Measurements from ENCODE around the gene PRDM12. TPM values are rescaled to one million over a fixed set of nuclear protein-coding genes. Genes with fewer than 3 reads are reported as not detected.

Gene PRDM12
- total RNA-seq, 3 donors from 2014 or later = 0.12 TPM; not detected in 1

- intact Hi-C loops (cut with DNase I, micrococcal nuclease) = no loop called here
- no peaks in the 10 kb centered on the region for H3K4me1 ChIP-seq (ENCODE audit: low read depth)
- DNase-seq (peak in 1 of 3 donors; percentile 15), ATAC-seq (no peak)
- TF ChIP-seq, protein P1, sequence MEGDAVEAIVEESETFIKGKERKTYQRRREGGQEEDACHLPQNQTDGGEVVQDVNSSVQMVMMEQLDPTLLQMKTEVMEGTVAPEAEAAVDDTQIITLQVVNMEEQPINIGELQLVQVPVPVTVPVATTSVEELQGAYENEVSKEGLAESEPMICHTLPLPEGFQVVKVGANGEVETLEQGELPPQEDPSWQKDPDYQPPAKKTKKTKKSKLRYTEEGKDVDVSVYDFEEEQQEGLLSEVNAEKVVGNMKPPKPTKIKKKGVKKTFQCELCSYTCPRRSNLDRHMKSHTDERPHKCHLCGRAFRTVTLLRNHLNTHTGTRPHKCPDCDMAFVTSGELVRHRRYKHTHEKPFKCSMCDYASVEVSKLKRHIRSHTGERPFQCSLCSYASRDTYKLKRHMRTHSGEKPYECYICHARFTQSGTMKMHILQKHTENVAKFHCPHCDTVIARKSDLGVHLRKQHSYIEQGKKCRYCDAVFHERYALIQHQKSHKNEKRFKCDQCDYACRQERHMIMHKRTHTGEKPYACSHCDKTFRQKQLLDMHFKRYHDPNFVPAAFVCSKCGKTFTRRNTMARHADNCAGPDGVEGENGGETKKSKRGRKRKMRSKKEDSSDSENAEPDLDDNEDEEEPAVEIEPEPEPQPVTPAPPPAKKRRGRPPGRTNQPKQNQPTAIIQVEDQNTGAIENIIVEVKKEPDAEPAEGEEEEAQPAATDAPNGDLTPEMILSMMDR (IDR thresholded peaks at IDR 0.05) = no peak
- no peak overlapping the region for H3K4me3 ChIP-seq
- H3K36me3 ChIP-seq (ENCODE audit: low read depth) = no peaks in the 10 kb centered on the region
- H3K9me3 ChIP-seq = no peaks in the 10 kb centered on the region
Observed at GRCh38 chr9:130639124-130639765, 25.1 kb upstream of the PRDM12 start.

DNA sequence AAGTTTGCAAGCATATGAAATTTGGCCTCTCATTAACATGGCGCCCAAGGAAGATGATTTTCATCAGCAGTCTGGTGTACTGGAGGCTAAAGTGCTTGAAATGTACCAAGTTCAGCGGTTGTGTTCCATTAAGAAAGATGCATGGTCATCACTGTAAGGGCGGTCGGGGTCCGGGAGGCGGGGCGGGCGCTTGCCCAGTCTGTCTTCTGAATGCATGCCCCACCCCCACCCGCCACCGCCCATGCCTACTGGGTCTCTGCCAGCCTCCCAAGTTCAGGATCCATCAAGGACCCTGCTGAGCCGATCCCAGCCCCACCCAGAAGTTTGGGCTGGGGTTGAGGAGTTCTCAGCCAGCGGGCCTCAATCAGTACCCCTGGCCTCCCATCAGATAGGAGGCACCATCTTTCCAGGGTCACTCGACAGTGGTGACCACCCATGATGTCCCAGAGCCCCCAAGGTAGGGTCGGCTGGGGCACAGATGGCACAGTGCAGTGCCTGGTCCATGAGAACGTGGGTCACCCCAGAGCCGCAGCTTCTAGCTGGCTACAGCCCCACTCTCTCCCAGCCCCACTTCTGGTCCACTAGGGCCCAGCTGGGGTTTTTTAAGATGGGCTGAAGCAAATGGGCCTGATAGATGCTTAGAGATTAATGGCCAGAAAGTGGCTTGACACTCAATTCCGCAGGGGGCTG, 24.4 kb upstream of the PRDM12 start:
- DNase-seq (peak in 1 of 3 donors; percentile 27), ATAC-seq (no peak)
- H3K36me3 ChIP-seq (ENCODE audit: low read depth) = no peaks in the 10 kb centered on the region
- TF ChIP-seq, protein P1 (IDR thresholded peaks at IDR 0.05) = no peak
- no peaks in the 10 kb centered on the region for H3K9me3 ChIP-seq
- no peaks in the 10 kb centered on the region for H3K4me1 ChIP-seq (ENCODE audit: low read depth)
- intact Hi-C loops (cut with DNase I, micrococcal nuclease) = no loop called here
- H3K4me3 ChIP-seq = no peak overlapping the region

GRCh38 chr9:130640681-130641080, 23.7 kb upstream of the PRDM12 start:
- no peaks in the 10 kb centered on the region for H3K4me1 ChIP-seq (ENCODE audit: low read depth)
- peak in 1 of 3 donors; percentile 4 for DNase-seq
- intact Hi-C loops (cut with DNase I, micrococcal nuclease) = no loop called here
- ATAC-seq = no peak
- TF ChIP-seq, protein P1 (IDR thresholded peaks at IDR 0.05) = no peak
- no peak overlapping the region for H3K4me3 ChIP-seq
- H3K36me3 ChIP-seq (ENCODE audit: low read depth) = no peaks in the 10 kb centered on the region
- no peaks in the 10 kb centered on the region for H3K9me3 ChIP-seq

DNA sequence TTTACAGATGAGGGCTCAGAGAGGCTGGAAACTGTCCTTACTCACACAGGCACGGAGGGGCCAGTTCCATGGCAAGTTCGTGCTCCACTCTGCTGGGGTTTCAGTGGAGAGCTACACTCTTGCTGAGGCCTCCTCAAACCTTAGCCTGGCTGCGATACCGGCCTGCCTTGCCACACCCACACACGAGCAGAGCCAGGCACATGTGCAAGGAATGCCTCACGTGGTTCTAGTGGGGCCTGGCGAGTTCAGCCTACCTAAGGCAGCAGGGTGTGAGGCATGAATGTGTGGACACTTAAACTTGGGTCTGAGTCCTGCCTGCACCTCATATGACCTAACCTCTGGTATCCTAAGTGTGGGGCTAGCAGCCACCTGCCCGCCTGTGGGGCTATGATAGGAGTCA, 21.5 kb upstream of the PRDM12 start:
- Histone ChIP-seq H3K36me3 (ENCODE audit: low read depth) (no peaks in the 10 kb centered on the region), H3K4me3 (no peak overlapping the region), H3K4me1 (ENCODE audit: low read depth) (no peaks in the 10 kb centered on the region), H3K9me3 (no peaks in the 10 kb centered on the region)
- DNase-seq (peak in 1 of 3 donors; percentile 17), ATAC-seq (no peak)
- intact Hi-C loops (cut with DNase I, micrococcal nuclease) = no loop called here
- TF ChIP-seq, protein P1 (IDR thresholded peaks at IDR 0.05) = no peak

DNA sequence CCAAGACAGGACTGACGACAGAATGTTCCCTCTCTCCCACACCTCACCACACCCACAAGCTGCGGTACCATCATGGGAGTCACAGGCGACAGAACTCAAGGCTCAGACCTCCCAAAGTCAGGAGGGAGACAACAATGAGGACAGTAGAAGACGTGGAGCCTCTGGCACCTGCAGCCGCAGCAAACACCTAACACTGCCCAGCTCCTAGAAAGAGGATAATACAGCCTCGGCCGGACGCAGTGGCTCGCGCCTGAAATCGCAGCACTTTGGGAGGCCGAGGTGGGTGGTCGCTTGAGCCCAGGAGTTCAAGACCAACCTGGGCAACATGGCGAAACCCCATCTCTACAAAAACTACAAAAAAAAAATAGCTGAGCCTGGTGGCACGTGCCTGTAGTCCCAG, 13.2 kb upstream of the PRDM12 start:
- Histone ChIP-seq H3K4me3 (no peak overlapping the region), H3K4me1 (ENCODE audit: low read depth) (no peaks in the 10 kb centered on the region), H3K36me3 (ENCODE audit: low read depth) (no peaks in the 10 kb centered on the region), H3K9me3 (no peaks in the 10 kb centered on the region)
- TF ChIP-seq, protein P1 (IDR thresholded peaks at IDR 0.05) = no peak
- DNase-seq (no peak), ATAC-seq (no peak)
- intact Hi-C loops (cut with DNase I, micrococcal nuclease) = no loop called here
